HepG2 (cell line): Measurements from ENCODE around the gene VASN.

Experiments
- CTCF ChIP-seq: sonication (generic); formaldehyde crosslinking; IDR thresholded peaks from 2 replicates; pipeline ENCODE4 v1.5.0; 2020; ENCODE audit warnings: mild to moderate bottlenecking, missing genetic modification reagents, moderate library complexity
- HCFC1 ChIP-seq: fragments of 150-350 bp; IDR thresholded peaks from 2 replicates; pipeline ENCODE4 v1.6.1; 2014; ENCODE audit warnings: low read depth, low read length
- HOXA7 ChIP-seq: sonication (generic); formaldehyde crosslinking; IDR thresholded peaks from 2 replicates; pipeline ENCODE4 v1.8.1; 2022; ENCODE audit warnings: mild to moderate bottlenecking, missing genetic modification reagents, moderate library complexity
- NFE2L1 ChIP-seq: sonication (generic); formaldehyde crosslinking; IDR thresholded peaks from 2 replicates; pipeline ENCODE4 v1.4.0; 2020; ENCODE audit warnings: missing genetic modification reagents, mild to moderate bottlenecking, borderline replicate concordance
- PRPF4 ChIP-seq: fragments of 200-400 bp; formaldehyde crosslinking; IDR thresholded peaks from 2 replicates; pipeline ENCODE4 v1.6.1; 2016; ENCODE audit warnings: low read length, low read depth; ENCODE audit not compliant: poor library complexity, severe bottlenecking
- RCOR2 ChIP-seq: IDR thresholded peaks from 2 replicates; pipeline ENCODE4 v1.6.1; 2016; ENCODE audit warnings: missing biosample characterization, missing genetic modification reagents
- SCMH1 ChIP-seq: sonication (generic); formaldehyde crosslinking; IDR thresholded peaks from 2 replicates; pipeline ENCODE4 v1.9.0; 2021; ENCODE audit warnings: missing genetic modification reagents, mild to moderate bottlenecking, borderline replicate concordance
- TCF7L2 ChIP-seq: IDR thresholded peaks from 2 replicates; pipeline ENCODE4 v1.6.1; 2011; ENCODE audit warnings: mild to moderate bottlenecking, low read depth, low read length, moderate library complexity
- ZBTB42 ChIP-seq: sonication (generic); formaldehyde crosslinking; IDR thresholded peaks from 2 replicates; pipeline ENCODE4 v1.5.0; 2020; ENCODE audit warnings: mild to moderate bottlenecking, missing genetic modification reagents
- ZNF44 ChIP-seq: sonication (generic); formaldehyde crosslinking; IDR thresholded peaks from 2 replicates; pipeline ENCODE4 v1.5.1; 2020; ENCODE audit warnings: mild to moderate bottlenecking, missing genetic modification reagents
- TF ChIP-seq, protein P1 (sequence below): sonication (generic); formaldehyde crosslinking; IDR thresholded peaks from 2 replicates; pipeline ENCODE4 v1.4.0; 2020; ENCODE audit warnings: mild to moderate bottlenecking, missing genetic modification reagents, borderline replicate concordance

- TF ChIP-seq ZBTB42 (CRISPR knock-in tag) (no peak), ZNF44 (CRISPR knock-in tag) (no peak), HOXA7 (CRISPR knock-in tag) (no peak), TCF7L2 (no peak), NFE2L1 (CRISPR knock-in tag) (no peak), CTCF (CRISPR knock-in tag) (no peak), HCFC1 (no peak), PRPF4 (no peak), RCOR2 (no peak), SCMH1 (CRISPR knock-in tag) (no peak)
- TF ChIP-seq, protein P1, sequence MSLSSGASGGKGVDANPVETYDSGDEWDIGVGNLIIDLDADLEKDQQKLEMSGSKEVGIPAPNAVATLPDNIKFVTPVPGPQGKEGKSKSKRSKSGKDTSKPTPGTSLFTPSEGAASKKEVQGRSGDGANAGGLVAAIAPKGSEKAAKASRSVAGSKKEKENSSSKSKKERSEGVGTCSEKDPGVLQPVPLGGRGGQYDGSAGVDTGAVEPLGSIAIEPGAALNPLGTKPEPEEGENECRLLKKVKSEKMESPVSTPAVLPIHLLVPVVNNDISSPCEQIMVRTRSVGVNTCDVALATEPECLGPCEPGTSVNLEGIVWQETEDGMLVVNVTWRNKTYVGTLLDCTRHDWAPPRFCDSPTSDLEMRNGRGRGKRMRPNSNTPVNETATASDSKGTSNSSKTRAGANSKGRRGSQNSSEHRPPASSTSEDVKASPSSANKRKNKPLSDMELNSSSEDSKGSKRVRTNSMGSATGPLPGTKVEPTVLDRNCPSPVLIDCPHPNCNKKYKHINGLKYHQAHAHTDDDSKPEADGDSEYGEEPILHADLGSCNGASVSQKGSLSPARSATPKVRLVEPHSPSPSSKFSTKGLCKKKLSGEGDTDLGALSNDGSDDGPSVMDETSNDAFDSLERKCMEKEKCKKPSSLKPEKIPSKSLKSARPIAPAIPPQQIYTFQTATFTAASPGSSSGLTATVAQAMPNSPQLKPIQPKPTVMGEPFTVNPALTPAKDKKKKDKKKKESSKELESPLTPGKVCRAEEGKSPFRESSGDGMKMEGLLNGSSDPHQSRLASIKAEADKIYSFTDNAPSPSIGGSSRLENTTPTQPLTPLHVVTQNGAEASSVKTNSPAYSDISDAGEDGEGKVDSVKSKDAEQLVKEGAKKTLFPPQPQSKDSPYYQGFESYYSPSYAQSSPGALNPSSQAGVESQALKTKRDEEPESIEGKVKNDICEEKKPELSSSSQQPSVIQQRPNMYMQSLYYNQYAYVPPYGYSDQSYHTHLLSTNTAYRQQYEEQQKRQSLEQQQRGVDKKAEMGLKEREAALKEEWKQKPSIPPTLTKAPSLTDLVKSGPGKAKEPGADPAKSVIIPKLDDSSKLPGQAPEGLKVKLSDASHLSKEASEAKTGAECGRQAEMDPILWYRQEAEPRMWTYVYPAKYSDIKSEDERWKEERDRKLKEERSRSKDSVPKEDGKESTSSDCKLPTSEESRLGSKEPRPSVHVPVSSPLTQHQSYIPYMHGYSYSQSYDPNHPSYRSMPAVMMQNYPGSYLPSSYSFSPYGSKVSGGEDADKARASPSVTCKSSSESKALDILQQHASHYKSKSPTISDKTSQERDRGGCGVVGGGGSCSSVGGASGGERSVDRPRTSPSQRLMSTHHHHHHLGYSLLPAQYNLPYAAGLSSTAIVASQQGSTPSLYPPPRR (CRISPR knock-in tag), result no peak
These were observed 11.2 kb downstream of the VASN start for GRCh38 chr16:4382795-4383357.
